ENCODE measurements around the gene KRT39. TPM values are rescaled to one million over a fixed set of nuclear protein-coding genes. Genes with fewer than 3 reads are reported as not detected.
A peak's percentile ranks its signal among the peaks of the same experiment; 100 is the strongest.

Gene KRT39
- total and polyA plus RNA-seq, 2 of the 13 experiments (the other 11 are each of a cell fraction or from before 2014, with no cell fraction given) = 0.07 to 1.2 TPM

GRCh38 chr17:41009301-41009760, 42.6 kb upstream of the KRT39 start (continued):
- peak in 1 of 2 experiments; percentile 55; a peak in 2 of 4 replicates for TF ChIP-seq NR2F1 (CRISPR knock-in tag; IDR thresholded peaks at IDR 0.05)
- TF ChIP-seq ZMYM4 (CRISPR knock-in tag; IDR thresholded peaks at IDR 0.05) = peak; percentile 41; the same call in 1 of the 2 replicates
- TF ChIP-seq FOXP4 (CRISPR knock-in tag; IDR thresholded peaks at IDR 0.05) = peak; percentile 96
- TF ChIP-seq ZEB1 (IDR thresholded peaks at IDR 0.05; ENCODE audit: insufficient replicate concordance, low read depth) = peak; percentile 35
- TF ChIP-seq NCOA2 (CRISPR knock-in tag; IDR thresholded peaks at IDR 0.05) = peak; percentile 97
- peak; percentile 91 for TF ChIP-seq FOXJ3 (CRISPR knock-in tag; IDR thresholded peaks at IDR 0.05; ENCODE audit: borderline replicate concordance)
- TF ChIP-seq CREM (IDR thresholded peaks at IDR 0.05) = peak; percentile 87
- no peak for TF ChIP-seq CREM (CRISPR knock-in tag; IDR thresholded peaks at IDR 0.05)
- TF ChIP-seq ERF (CRISPR knock-in tag; IDR thresholded peaks at IDR 0.05) = peak; percentile 69
- no peak for TF ChIP-seq ZFP41 (CRISPR knock-in tag; IDR thresholded peaks at IDR 0.05; ENCODE audit: borderline replicate concordance)
- no peak for TF ChIP-seq SNRNP70 (IDR thresholded peaks at IDR 0.05; ENCODE audit: low read depth, low read length)
- TF ChIP-seq HNRNPUL1 (IDR thresholded peaks at IDR 0.05; ENCODE audit: low read depth, low read length) = no peak
- peak; percentile 47; the same call in 1 of the 2 replicates for TF ChIP-seq ZNF12 (CRISPR knock-in tag; IDR thresholded peaks at IDR 0.05)
- no peak for TF ChIP-seq HOXA9 (CRISPR knock-in tag; IDR thresholded peaks at IDR 0.05; ENCODE audit: borderline replicate concordance)
- TF ChIP-seq ZNF563 (CRISPR knock-in tag; IDR thresholded peaks at IDR 0.05) = no peak
- TF ChIP-seq TEAD3 (CRISPR knock-in tag; optimal IDR thresholded peaks at IDR 0.05; ENCODE audit: borderline replicate concordance) = peak; percentile 100
- TF ChIP-seq FOXA3 (CRISPR knock-in tag; IDR thresholded peaks at IDR 0.05) = peak; percentile 94
- TF ChIP-seq SNAI1 (CRISPR knock-in tag; IDR thresholded peaks at IDR 0.05; ENCODE audit: borderline replicate concordance) = no peak
- TF ChIP-seq RCOR2 (CRISPR knock-in tag; IDR thresholded peaks at IDR 0.05) = peak; percentile 88
- peak; percentile 87 for TF ChIP-seq ZNF609 (CRISPR knock-in tag; IDR thresholded peaks at IDR 0.05; ENCODE audit: borderline replicate concordance)
- 0 out of 2 replicates have a peak, but pooled peaks have one; percentile 36 for TF ChIP-seq KDM1A (CRISPR knock-in tag; IDR thresholded peaks at IDR 0.05)
- no peak for TF ChIP-seq ZNF234 (CRISPR knock-in tag; conservative IDR thresholded peaks at IDR 0.05)
- TF ChIP-seq HMG20B (CRISPR knock-in tag; conservative IDR thresholded peaks at IDR 0.05) = peak; percentile 87
- no peak for TF ChIP-seq FIP1L1 (IDR thresholded peaks at IDR 0.05; ENCODE audit: borderline replicate concordance, insufficient read depth, low read depth, low read length)
- TF ChIP-seq HOXA5 (CRISPR knock-in tag; IDR thresholded peaks at IDR 0.05) = 0 out of 2 replicates have a peak, but pooled peaks have one; percentile 25

Measured in HepG2 (cell line).